HCEC 1CT (cell line): ENCODE results near the gene MBD3L2.
A peak's percentile ranks its signal among the peaks of the same experiment; 100 is the strongest.

Experiments
- DNase-seq: peaks from one replicate; pipeline ENCODE4 v3.0.0-alpha.2; 2017

Gene MBD3L2

GRCh38 chr19:7063339-7063738 is 14.2 kb downstream of the MBD3L2 start:
- DNase-seq: no peak

- no peak for DNase-seq
These were observed 14.8 kb downstream of the MBD3L2 start for GRCh38 chr19:7063764-7064418.

GRCh38 chr19:7067122-7067521 is 18.0 kb downstream of the MBD3L2 start:
- DNase-seq: peak; percentile 21

GRCh38 chr19:7067716-7068115 is 18.6 kb downstream of the MBD3L2 start:
- DNase-seq: peak; percentile 12

GRCh38 chr19:7068599-7068998 is 19.5 kb downstream of the MBD3L2 start:
- no peak for DNase-seq

GRCh38 chr19:7069042-7069903 is 20.2 kb downstream of the MBD3L2 start, which contains the start of gene ZNF557:
TSS of gene ZNF557 (plus strand) at chr19:7069703. CDS start at chr19:7075075, 5,372 bp downstream.
- peak; percentile 96 for DNase-seq

- peak; percentile 2 for DNase-seq
These were observed 20.7 kb downstream of the MBD3L2 start for GRCh38 chr19:7069904-7070226.

GRCh38 chr19:7072541-7072940 is 23.4 kb downstream of the MBD3L2 start:
- no peak for DNase-seq

GRCh38 chr19:7074705-7075282 is 25.7 kb downstream of the MBD3L2 start:
- no peak for DNase-seq

GRCh38 chr19:7076151-7076550 is 27.0 kb downstream of the MBD3L2 start:
- no peak for DNase-seq

GRCh38 chr19:7078008-7078407 is 28.9 kb downstream of the MBD3L2 start:
- DNase-seq: no peak

- DNase-seq: no peak
These were observed 34.2 kb downstream of the MBD3L2 start for GRCh38 chr19:7083076-7083956.

GRCh38 chr19:7088999-7089398 is 39.9 kb downstream of the MBD3L2 start:
- DNase-seq: no peak

- DNase-seq: no peak
These were observed 49.0 kb downstream of the MBD3L2 start for GRCh38 chr19:7098096-7098495.

GRCh38 chr19:7098701-7099596 is 49.8 kb downstream of the MBD3L2 start:
- peak; percentile 86 for DNase-seq

GRCh38 chr19:7099597-7099921 is 50.4 kb downstream of the MBD3L2 start:
- DNase-seq: no peak
